ENCODE data around the gene RTN4IP1. TPM values are rescaled to one million over a fixed set of nuclear protein-coding genes. Genes with fewer than 3 reads are reported as not detected.

Gene RTN4IP1
- total and polyA plus RNA-seq, 11 donors, result 6.9 to 23.3 (median 13.6) TPM

GRCh38 chr6:106662458-106662857 lies 33.2 kb upstream of the RTN4IP1 start:
- no peak for TF ChIP-seq POLR2A (IDR thresholded peaks at IDR 0.05)
- no peak for TF ChIP-seq CTCF (IDR thresholded peaks at IDR 0.05)
- no peak for DNase-seq
- Histone ChIP-seq H3K9me3 (peaks cover 0 to 18% (median 9%) of the 10 kb centered on the region in 12 donors), H3K4me3 (no peak overlapping the region), H3K36me3 (peaks cover 0 to 99% (median 87%) of the 10 kb centered on the region in 9 donors), H3K27ac (no peak overlapping the region), H3K4me1 (no peaks in the 10 kb centered on the region), H3K27me3 (no peaks in the 10 kb centered on the region)
- no peak for ATAC-seq
- intact Hi-C loops (cut with DNase I), result no loop called here
- WGBS, 4 donors, result 91 to 98% (median 96%) methylated on average over 2 of the region's 2 CpGs

GRCh38 chr6:106659859-106660258 lies 30.6 kb upstream of the RTN4IP1 start:
- H3K9me3 ChIP-seq, result peaks cover 0 to 22% (median 9%) of the 10 kb centered on the region in 12 donors
- no peaks in the 10 kb centered on the region for H3K27me3 ChIP-seq
- intact Hi-C loops (cut with DNase I), result no loop called here
- H3K4me3 ChIP-seq, result no peak overlapping the region
- no peak for TF ChIP-seq CTCF (IDR thresholded peaks at IDR 0.05)
- no peak for TF ChIP-seq POLR2A (IDR thresholded peaks at IDR 0.05)
- H3K4me1 ChIP-seq, result no peaks in the 10 kb centered on the region
- H3K27ac ChIP-seq, result no peak overlapping the region
- ATAC-seq, result no peak
- no peak for DNase-seq
- peaks cover 0 to 99% (median 88%) of the 10 kb centered on the region in 9 donors for H3K36me3 ChIP-seq
- 93 to 98% (median 96%) methylated on average over 2 of the region's 2 CpGs for WGBS, 4 donors

- Histone ChIP-seq H3K27me3 (no peaks in the 10 kb centered on the region), H3K4me3 (no peak overlapping the region), H3K4me1 (no peaks in the 10 kb centered on the region), H3K36me3 (peaks cover 0 to 99% (median 88%) of the 10 kb centered on the region in 9 donors), H3K9me3 (peaks cover 0 to 22% (median 9%) of the 10 kb centered on the region in 12 donors), H3K27ac (no peak overlapping the region)
- intact Hi-C loops (cut with DNase I), result no loop called here
- TF ChIP-seq CTCF (IDR thresholded peaks at IDR 0.05) (no peak), POLR2A (IDR thresholded peaks at IDR 0.05) (no peak)
- 97 to 99% (median 98%) methylated on average over 4 of the region's 4 CpGs for WGBS, 4 donors
- DNase-seq (no peak), ATAC-seq (no peak)
These were observed 29.2 kb upstream of the RTN4IP1 start for GRCh38 chr6:106658469-106658868.

- 91 to 95% (median 94%) methylated on average over 7 of the region's 7 CpGs for WGBS, 4 donors
- Histone ChIP-seq H3K27me3 (no peaks in the 10 kb centered on the region), H3K4me3 (no peak overlapping the region), H3K36me3 (peaks cover 0 to 91% (median 78%) of the 10 kb centered on the region in 9 donors), H3K4me1 (no peaks in the 10 kb centered on the region), H3K9me3 (no peaks in the 10 kb centered on the region), H3K27ac (no peak overlapping the region)
- ATAC-seq (no peak), DNase-seq (no peak)
- intact Hi-C loops (cut with DNase I), result no loop called here
- TF ChIP-seq POLR2A (IDR thresholded peaks at IDR 0.05) (no peak), CTCF (IDR thresholded peaks at IDR 0.05) (no peak)
These were observed 19.5 kb upstream of the RTN4IP1 start for GRCh38 chr6:106648651-106649308.
